Ectodermal cell (in vitro differentiated cells): ENCODE measurements around the gene NMT2. TPM values are rescaled to one million over a fixed set of nuclear protein-coding genes. Genes with fewer than 3 reads are reported as not detected.
A peak's percentile ranks its signal among the peaks of the same experiment; 100 is the strongest.
"Not testable (repeated sequence)": the region's sequence is repeated elsewhere in the genome, so short reads cannot be mapped to it uniquely, and the experiment has no call there.

Source experiments
- H3K27ac ChIP-seq: 2 replicates; pipeline ENCODE4 v1.7.0; 2013; ENCODE audit warnings: mild to moderate bottlenecking, low read depth, low read length; ENCODE audit not compliant: insufficient read depth, poor library complexity, severe bottlenecking
- H3K27me3 ChIP-seq: 2 replicates; pipeline ENCODE4 v1.7.0; 2013; ENCODE audit warnings: mild to moderate bottlenecking, low read length; ENCODE audit not compliant: insufficient read depth, control insufficient read depth, poor library complexity, severe bottlenecking
- H3K36me3 ChIP-seq: one replicate; pipeline ENCODE4 v1.7.0; 2013; ENCODE audit warnings: low read length; ENCODE audit not compliant: control insufficient read depth, insufficient read depth
- H3K4me1 ChIP-seq: one replicate; pipeline ENCODE4 v1.7.0; 2013; ENCODE audit warnings: low read length; ENCODE audit not compliant: control insufficient read depth, insufficient read depth
- H3K4me3 ChIP-seq: 2 replicates; pipeline ENCODE4 v1.7.0; 2013; ENCODE audit warnings: low read depth, low read length, control low read depth; ENCODE audit not compliant: insufficient read depth
- H3K9me3 ChIP-seq: 2 replicates; pipeline ENCODE4 v1.7.0; 2013; ENCODE audit warnings: mild to moderate bottlenecking, low read length, moderate library complexity; ENCODE audit not compliant: control insufficient read depth
- WGBS, 2 experiments: methylation state at CpG; one replicate each; pipeline ENCODE4 v1.1.7; 2013; ENCODE audit warnings: missing lambda C conversion rate in 2 of 2; 5-methylcytosine and 5-hydroxymethylcytosine counted together
- polyA plus RNA-seq, 4 experiments: library from polyadenylated mRNA; stranded (reverse); fragments of 50-300 nt; gene quantifications; one replicate each; pipeline ENCODE4 v1.2.3, GENCODE V29; 2013

Gene NMT2
- polyA plus RNA-seq (2013, experiment 1 of 4): 35.6 TPM
- polyA plus RNA-seq (2013, experiment 2 of 4): 38.4 TPM
- polyA plus RNA-seq (2013, experiment 3 of 4): 27.5 TPM
- 28.9 TPM for polyA plus RNA-seq (2013, experiment 4 of 4)

DNA sequence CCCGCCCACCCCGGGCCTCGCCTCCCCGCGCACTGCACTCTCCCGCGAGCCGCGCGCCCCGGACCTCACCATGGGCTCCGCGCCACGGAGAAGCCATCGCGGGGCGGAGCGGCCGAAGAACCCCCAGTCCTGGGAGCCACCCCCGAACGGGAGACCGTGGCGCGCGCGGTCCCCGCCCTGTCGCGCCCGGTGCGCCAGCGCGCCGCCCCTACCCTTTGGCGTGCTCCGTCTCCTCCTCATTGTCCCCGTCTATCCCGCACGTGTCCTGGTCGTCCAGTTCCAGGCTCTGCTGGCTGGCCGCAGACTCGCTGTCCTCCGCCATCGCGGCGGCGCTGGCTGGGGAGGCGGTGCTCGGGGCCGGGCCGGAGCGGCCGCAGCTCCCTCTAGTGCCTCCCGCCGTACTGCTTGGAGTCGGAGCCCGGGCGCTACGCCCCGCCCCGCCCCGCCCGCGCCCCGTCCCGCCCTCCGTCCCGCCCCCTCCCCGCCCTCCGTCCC lies at the start of gene NMT2:
Gene NMT2 (minus strand): TSS at position 403 of the 495 bp plus-strand sequence. CDS start 81 bp downstream, at position 322.
- 0% methylated on average over 56 to 70 of the region's 70 CpGs for WGBS, 2 experiments
- Histone ChIP-seq H3K9me3 (no peaks in the 10 kb centered on the region), H3K27me3 (peaks cover 5% of the 10 kb centered on the region), H3K36me3 (no peaks in the 10 kb centered on the region), H3K4me3 (peak within 1 kb of the TSS; percentile 81), H3K4me1 (peaks cover 13% of the 10 kb centered on the region), H3K27ac (peak within 1 kb of the TSS; percentile 87)

DNA sequence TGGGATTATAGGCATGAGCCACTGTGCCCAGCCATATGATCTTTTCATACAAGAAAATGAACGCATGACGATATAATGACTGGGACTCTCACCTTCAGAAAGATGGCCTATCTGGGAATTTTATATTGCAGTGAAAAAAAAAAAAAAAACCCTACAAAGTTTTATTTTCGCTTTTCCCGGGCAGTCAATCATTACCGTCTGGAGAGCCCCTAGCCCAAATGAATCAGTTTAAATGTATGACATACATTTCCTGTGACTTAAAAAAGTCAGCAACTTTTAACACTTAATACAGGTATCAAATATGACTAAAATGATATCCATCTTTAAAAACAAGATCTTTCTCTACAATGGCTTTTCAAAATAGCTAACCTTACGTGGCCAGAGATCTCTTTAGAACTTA lies 48.2 kb upstream of the NMT2 start:
- Histone ChIP-seq H3K36me3 (no peaks in the 10 kb centered on the region), H3K27ac (no peak overlapping the region), H3K4me1 (no peaks in the 10 kb centered on the region), H3K27me3 (no peaks in the 10 kb centered on the region), H3K4me3 (no peak overlapping the region), H3K9me3 (no peaks in the 10 kb centered on the region)
- 94 to 100% methylated on average over 2 to 5 of the region's 6 CpGs for WGBS, 2 experiments

DNA sequence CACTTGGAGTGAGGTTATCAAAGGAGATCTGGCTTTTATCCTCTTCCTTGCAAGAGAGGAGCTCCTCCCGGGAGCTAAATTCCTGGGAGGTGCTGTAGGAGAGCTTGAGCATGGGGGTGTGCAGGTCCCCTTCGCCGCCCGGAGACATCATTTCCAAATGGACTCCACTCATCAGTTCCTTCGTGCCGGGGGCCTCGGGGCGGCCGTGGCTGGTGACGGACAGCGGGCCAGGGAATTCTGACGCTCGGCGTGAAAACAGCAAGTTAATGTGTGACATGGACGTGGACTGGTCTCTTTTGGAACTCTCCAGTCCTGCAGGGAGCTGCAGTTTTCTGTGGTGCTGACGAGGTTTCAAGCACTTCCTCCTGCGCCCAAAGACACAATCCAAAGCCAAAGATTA lies 45.7 kb upstream of the NMT2 start:
- no peaks in the 10 kb centered on the region for H3K36me3 ChIP-seq
- 91 to 95% methylated on average over 17 of the region's 17 CpGs for WGBS, 2 experiments
- no peak overlapping the region for H3K4me3 ChIP-seq
- no peaks in the 10 kb centered on the region for H3K27me3 ChIP-seq
- H3K9me3 ChIP-seq: no peaks in the 10 kb centered on the region
- no peaks in the 10 kb centered on the region for H3K4me1 ChIP-seq
- no peak overlapping the region for H3K27ac ChIP-seq

DNA sequence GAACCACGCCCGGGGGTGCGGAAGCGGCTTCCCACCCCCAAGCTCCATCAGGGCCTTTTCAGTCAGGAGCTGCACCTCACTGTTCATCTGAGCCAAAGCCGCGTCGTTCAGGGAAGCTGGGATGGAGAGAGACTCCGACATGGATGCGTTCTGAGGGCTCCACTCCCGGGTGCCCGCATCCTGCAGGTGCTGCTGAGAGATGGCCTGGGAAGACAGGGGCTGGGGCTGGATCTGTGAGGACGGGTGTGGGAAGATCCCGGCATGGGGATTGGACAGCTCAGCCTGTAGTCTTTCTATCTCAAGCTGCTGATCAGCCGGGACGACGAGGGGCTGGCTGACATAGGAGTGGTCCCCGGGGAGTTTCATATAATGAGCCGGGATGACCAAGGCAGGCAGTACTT lies 45.0 kb upstream of the NMT2 start:
- H3K4me3 ChIP-seq: no peak overlapping the region
- WGBS, 2 experiments: 95% methylated on average over 18 of the region's 18 CpGs
- no peaks in the 10 kb centered on the region for H3K27me3 ChIP-seq
- H3K27ac ChIP-seq: no peak overlapping the region
- no peaks in the 10 kb centered on the region for H3K4me1 ChIP-seq
- no peaks in the 10 kb centered on the region for H3K36me3 ChIP-seq
- no peaks in the 10 kb centered on the region for H3K9me3 ChIP-seq

DNA sequence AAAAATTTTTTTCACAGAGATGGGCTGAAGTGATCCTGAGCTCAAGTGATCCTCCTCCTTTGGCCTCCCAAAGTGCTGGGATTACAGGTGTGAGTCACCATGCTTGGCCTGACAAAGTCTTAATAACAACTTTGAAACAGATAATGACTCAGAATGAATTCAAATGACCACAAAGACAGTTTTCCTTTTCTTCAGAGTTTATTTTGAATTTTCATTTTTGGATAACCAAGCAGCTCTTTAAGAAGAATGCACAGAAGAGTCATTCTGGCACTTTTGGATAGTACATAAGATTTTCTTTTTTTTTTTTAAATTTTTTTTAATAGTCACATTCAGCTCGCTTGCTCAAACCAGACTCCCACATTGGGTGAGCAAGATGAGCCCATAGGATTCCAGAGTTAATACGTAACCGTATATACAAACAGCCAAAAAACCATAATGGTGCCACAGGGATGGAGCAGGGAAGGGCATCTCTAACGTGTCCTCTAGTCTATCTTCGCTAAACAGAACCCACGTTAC lies 43.0 kb upstream of the NMT2 start:
- Histone ChIP-seq H3K27me3 (no peaks in the 10 kb centered on the region), H3K9me3 (no peaks in the 10 kb centered on the region), H3K27ac (no peak overlapping the region), H3K36me3 (no peaks in the 10 kb centered on the region), H3K4me1 (no peaks in the 10 kb centered on the region), H3K4me3 (no peak overlapping the region)
- 94 to 95% methylated on average over 6 of the region's 6 CpGs for WGBS, 2 experiments

DNA sequence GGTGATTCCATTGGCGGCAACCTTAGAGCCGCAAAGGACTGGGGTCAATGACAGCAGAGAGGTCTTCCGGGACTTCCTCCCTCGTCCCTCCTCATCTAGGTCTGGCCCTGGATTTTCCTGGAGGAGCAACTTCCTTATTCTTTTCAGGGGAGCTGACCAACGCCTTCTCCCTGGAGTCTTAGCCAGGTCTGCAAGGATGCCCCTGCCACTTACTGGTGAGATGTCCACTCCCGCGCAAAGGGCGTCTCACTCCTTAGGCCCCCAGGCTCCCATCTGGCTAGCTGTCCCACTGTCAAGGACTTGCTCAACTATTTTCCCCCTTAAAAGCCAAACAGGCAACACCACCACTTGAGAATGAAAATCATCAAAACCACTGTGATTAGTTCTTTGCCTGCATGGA lies 42.0 kb upstream of the NMT2 start:
- Histone ChIP-seq H3K27ac (no peak overlapping the region), H3K4me3 (no peak overlapping the region), H3K9me3 (no peaks in the 10 kb centered on the region), H3K4me1 (no peaks in the 10 kb centered on the region), H3K27me3 (no peaks in the 10 kb centered on the region), H3K36me3 (no peaks in the 10 kb centered on the region)
- WGBS, 2 experiments: 93% methylated on average over 8 of the region's 8 CpGs

DNA sequence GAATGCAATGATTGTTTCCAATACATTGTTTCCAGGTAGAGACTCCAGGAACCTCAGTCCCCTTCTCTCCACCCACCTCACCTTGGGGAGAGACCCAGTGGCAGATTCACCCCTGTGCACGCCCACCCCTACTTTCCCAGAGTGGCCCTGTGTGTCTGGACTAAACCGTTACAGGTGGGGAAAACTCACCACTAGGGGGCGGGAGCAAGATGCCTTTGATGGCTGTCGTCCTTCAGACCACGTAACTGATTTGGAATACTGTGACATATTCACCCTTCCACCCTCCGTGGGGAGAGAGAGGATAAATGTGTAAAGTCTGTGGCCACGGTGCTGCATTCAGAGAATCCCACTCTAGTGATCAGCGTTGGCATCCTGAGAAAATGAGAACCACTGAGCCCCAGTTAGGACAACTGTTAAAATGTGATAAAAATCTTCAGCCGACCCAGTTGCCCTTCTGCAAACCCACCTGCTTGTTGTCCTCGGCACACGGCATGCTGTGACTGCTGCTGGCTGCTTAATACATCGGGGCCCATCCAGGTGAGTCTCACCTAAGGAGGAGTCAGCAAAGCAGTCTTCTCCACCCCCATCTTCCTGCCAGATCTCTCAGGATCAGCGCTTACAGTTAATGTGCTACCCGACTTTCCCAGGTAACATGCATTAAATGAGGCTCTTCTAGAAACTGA lies 41.5 kb upstream of the NMT2 start:
- Histone ChIP-seq H3K36me3 (no peaks in the 10 kb centered on the region), H3K27me3 (no peaks in the 10 kb centered on the region), H3K4me3 (no peak overlapping the region), H3K4me1 (no peaks in the 10 kb centered on the region), H3K27ac (no peak overlapping the region), H3K9me3 (no peaks in the 10 kb centered on the region)
- 47 to 51% methylated on average over 13 to 14 of the region's 14 CpGs for WGBS, 2 experiments

DNA sequence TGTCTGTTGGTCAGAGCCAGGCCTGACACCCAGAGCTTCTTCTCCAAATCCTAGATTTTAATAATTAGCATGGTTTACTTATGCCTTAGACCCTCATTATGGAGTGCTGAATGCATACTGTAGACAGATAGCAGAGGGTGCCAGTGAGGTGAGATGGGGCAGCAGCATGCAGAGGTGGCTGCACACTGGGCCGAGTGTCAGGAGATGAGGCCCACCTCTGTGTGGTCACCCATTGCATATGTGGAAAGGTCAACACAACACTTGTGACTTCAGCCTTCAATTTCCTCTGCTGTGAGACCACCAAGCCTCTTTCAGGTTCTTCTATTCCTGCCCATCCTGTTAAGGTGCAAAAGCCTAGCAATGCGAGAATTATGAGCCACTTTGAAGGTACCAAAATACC lies 39.7 kb upstream of the NMT2 start:
- Histone ChIP-seq H3K4me1 (no peaks in the 10 kb centered on the region), H3K27me3 (no peaks in the 10 kb centered on the region)

DNA sequence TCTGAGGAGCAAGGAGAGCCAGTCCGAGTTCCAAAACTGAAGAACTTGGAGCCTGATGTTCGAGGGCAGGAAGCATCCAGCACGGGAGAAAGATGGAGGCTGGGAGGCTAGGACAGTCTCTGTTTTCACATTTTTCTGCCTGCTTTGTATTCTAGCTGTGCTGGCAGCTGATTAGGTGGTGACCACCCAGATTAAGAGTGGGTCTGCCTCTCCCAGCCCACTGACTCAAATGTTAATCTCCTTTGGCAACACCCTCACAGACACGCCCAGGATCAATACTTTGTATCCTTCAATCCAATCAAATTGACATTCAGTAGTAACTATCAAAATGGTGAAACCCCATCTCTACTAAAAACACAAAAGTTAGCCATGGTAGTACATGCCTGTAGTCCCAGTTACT lies 38.9 kb upstream of the NMT2 start:
- not testable (repeated sequence) for H3K27ac ChIP-seq, H3K4me1 ChIP-seq, H3K9me3 ChIP-seq, H3K36me3 ChIP-seq, H3K27me3 ChIP-seq, H3K4me3 ChIP-seq
- 90 to 97% methylated on average over 4 of the region's 4 CpGs for WGBS, 2 experiments

More for the DNA sequence above, 39.7 kb upstream of the NMT2 start:
- Histone ChIP-seq H3K27ac (no peak overlapping the region), H3K4me3 (no peak overlapping the region), H3K9me3 (no peaks in the 10 kb centered on the region), H3K36me3 (no peaks in the 10 kb centered on the region)
- 94% methylated on average over 2 of the region's 2 CpGs for WGBS, 2 experiments

DNA sequence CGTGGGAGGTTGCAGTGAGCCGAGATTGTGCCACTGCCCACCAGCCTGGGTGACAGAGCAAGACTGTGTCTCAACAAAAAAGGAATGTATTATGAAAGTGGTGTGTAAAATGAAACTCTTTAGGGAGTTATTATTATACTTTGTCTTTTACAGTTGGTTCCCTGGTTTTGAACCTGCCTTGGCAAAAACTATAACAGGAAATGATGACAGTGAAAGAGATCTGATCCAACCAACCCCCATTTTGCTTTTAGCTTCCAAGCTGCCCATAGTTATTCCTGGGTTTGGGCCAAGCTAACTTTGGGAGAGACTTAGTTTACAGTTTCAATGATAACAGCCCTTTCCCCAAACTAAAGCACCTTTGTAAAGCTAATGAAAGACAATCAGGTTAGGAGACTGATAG lies 34.1 kb upstream of the NMT2 start:
- no peaks in the 10 kb centered on the region for H3K4me1 ChIP-seq
- H3K9me3 ChIP-seq: no peaks in the 10 kb centered on the region
- H3K36me3 ChIP-seq: no peaks in the 10 kb centered on the region
- WGBS, 2 experiments: 92 to 93% methylated on average over 2 of the region's 2 CpGs
- no peak overlapping the region for H3K4me3 ChIP-seq
- H3K27me3 ChIP-seq: no peaks in the 10 kb centered on the region
- no peak overlapping the region for H3K27ac ChIP-seq
